Measurements from ENCODE around the gene DHRS7B. TPM values are rescaled to one million over a fixed set of nuclear protein-coding genes. Genes with fewer than 3 reads are reported as not detected.

DHRS7B gene
- total and polyA plus RNA-seq, 9 of the 15 experiments (the other 6 are each of a cell fraction or from before 2014, with no cell fraction given) = 8.0 to 30.7 (median 14.8) TPM

DNA sequence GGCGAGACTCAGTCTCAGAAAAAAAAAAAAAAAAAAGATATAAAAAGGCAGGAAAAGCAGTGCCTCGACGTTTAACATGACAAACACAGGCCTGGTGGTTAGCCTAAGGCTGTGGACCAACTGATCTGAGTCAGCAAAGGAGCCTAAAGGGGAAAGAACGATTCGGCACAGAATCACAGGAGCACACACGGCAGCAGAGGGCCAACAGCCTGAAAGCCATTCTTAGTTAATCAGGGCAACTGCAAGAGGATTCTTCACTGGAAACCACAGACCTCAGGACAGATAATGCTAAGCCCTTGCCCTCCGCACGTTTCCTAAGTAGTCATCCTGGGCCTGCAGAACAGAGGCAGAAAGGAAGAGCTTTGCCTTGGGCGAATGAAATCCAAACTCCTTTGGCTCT lies 72.5 kb downstream of the DHRS7B start (continued):
- TF ChIP-seq AFF1 (IDR thresholded peaks at IDR 0.05; ENCODE audit: low read depth in 1 of 2, partially characterized antibody in 2 of 2) = no peak
- no peak for TF ChIP-seq BACH1 (tag; IDR thresholded peaks at IDR 0.05)
- no peak for TF ChIP-seq SMARCE1 (IDR thresholded peaks at IDR 0.05)
- TF ChIP-seq MAZ (CRISPR knock-in tag; conservative IDR thresholded peaks at IDR 0.05 in 1 of 2, IDR thresholded peaks at IDR 0.05 in 1 of 2) = no peak
- no peak for TF ChIP-seq DIDO1 (tag; IDR thresholded peaks at IDR 0.05; ENCODE audit: low read depth)
- no peak for TF ChIP-seq KLF6 (CRISPR knock-in tag; IDR thresholded peaks at IDR 0.05; ENCODE audit: borderline replicate concordance)
- TF ChIP-seq ZBTB2 (IDR thresholded peaks at IDR 0.05) = no peak
- no peak for TF ChIP-seq SNAPC5 (CRISPR knock-in tag; IDR thresholded peaks at IDR 0.05)
- TF ChIP-seq ZNF24 (IDR thresholded peaks at IDR 0.05) = no peak
- TF ChIP-seq RFX5 (IDR thresholded peaks at IDR 0.05; ENCODE audit: low read depth, low read length) = no peak
- TF ChIP-seq CREBBP (IDR thresholded peaks at IDR 0.05; ENCODE audit: low read depth, low read length) = no peak
- no peak for TF ChIP-seq CHD2 (IDR thresholded peaks at IDR 0.05; ENCODE audit: low read depth, low read length)
- peak; percentile 55 for TF ChIP-seq HDAC2 (IDR thresholded peaks at IDR 0.05)
- TF ChIP-seq ZNF766 (CRISPR knock-in tag; conservative IDR thresholded peaks at IDR 0.05) = peak; percentile 57; the same call in 1 of the 2 replicates
- no peak for TF ChIP-seq BCL6 (CRISPR knock-in tag; IDR thresholded peaks at IDR 0.05)
- TF ChIP-seq PRPF4 (IDR thresholded peaks at IDR 0.05; ENCODE audit: insufficient read depth, low read depth, low read length, poor library complexity, severe bottlenecking) = no peak
- TF ChIP-seq RBFOX2 (IDR thresholded peaks at IDR 0.05; ENCODE audit: low read depth, low read length) = no peak
- no peak for TF ChIP-seq TAF1 (IDR thresholded peaks at IDR 0.05; ENCODE audit: control insufficient read depth, extremely low read depth, insufficient read depth, low read length, severe bottlenecking)
- no peak for TF ChIP-seq KLF13 (tag; IDR thresholded peaks at IDR 0.05; ENCODE audit: borderline replicate concordance, low read depth)
- no peak for TF ChIP-seq ZZZ3 (IDR thresholded peaks at IDR 0.05)
- peak; percentile 59 to 92; a peak in 3 of 4 replicates for TF ChIP-seq RCOR1 (IDR thresholded peaks at IDR 0.05; ENCODE audit: borderline replicate concordance in 1 of 2, low read depth in 2 of 2, low read length in 2 of 2)
- TF ChIP-seq, protein P1, sequence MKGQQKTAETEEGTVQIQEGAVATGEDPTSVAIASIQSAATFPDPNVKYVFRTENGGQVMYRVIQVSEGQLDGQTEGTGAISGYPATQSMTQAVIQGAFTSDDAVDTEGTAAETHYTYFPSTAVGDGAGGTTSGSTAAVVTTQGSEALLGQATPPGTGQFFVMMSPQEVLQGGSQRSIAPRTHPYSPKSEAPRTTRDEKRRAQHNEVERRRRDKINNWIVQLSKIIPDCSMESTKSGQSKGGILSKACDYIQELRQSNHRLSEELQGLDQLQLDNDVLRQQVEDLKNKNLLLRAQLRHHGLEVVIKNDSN (CRISPR knock-in tag; IDR thresholded peaks at IDR 0.05) = no peak
- TF ChIP-seq ZNF507 (tag; conservative IDR thresholded peaks at IDR 0.05) = no peak
- TF ChIP-seq MAFG (tag; conservative IDR thresholded peaks at IDR 0.05) = 0 out of 2 replicates have a peak, but pooled peaks have one; percentile 15
- TF ChIP-seq ZNF583 (CRISPR knock-in tag; IDR thresholded peaks at IDR 0.05) = no peak
